ENCODE measurements around the gene RPL14. TPM values are rescaled to one million over a fixed set of nuclear protein-coding genes. Genes with fewer than 3 reads are reported as not detected.

The RPL14 gene
- total RNA-seq, 6 experiments from 2014 or later: 173 to 573 (median 551) TPM

GRCh38 chr3:40464339-40465110, 7.4 kb downstream of the RPL14 start:
- Histone ChIP-seq H3K9me3 (no peaks in the 10 kb centered on the region), H3K36me3 (peaks cover 12 to 51% (median 32%) of the 10 kb centered on the region in 4 donors), H3K4me3 (no peak overlapping the region), H3K27me3 (no peaks in the 10 kb centered on the region), H3K27ac (no peak overlapping the region), H3K4me1 (peaks cover 0 to 3% (median 0%) of the 10 kb centered on the region in 4 donors)
- DNase-seq: no peak
- TF ChIP-seq CTCF (IDR thresholded peaks at IDR 0.05) (no peak), POLR2A (IDR thresholded peaks at IDR 0.05) (no peak)
- no peak for ATAC-seq
- intact Hi-C loops (cut with DNase I): no loop called here
- 72% methylated on average over 8 of the region's 9 CpGs for WGBS (ENCODE audit: insufficient coverage, low coverage, low lambda C conversion rate, missing lambda C conversion rate)

GRCh38 chr3:40465111-40465407, 7.9 kb downstream of the RPL14 start:
- Histone ChIP-seq H3K9me3 (no peaks in the 10 kb centered on the region), H3K4me1 (peaks cover 0 to 3% (median 0%) of the 10 kb centered on the region in 4 donors), H3K27me3 (no peaks in the 10 kb centered on the region), H3K4me3 (no peak overlapping the region), H3K27ac (no peak overlapping the region), H3K36me3 (peaks cover 12 to 46% (median 32%) of the 10 kb centered on the region in 4 donors)
- ATAC-seq (no peak), DNase-seq (no peak)
- WGBS (ENCODE audit: insufficient coverage, low coverage, low lambda C conversion rate, missing lambda C conversion rate): 77% methylated on average over 4 of the region's 4 CpGs
- no peak for TF ChIP-seq CTCF (IDR thresholded peaks at IDR 0.05)
- no peak for TF ChIP-seq POLR2A (IDR thresholded peaks at IDR 0.05)
- intact Hi-C loops (cut with DNase I): no loop called here

GRCh38 chr3:40465456-40465855, 8.3 kb downstream of the RPL14 start:
- peaks cover 0 to 3% (median 0%) of the 10 kb centered on the region in 4 donors for H3K4me1 ChIP-seq
- TF ChIP-seq CTCF (IDR thresholded peaks at IDR 0.05) (no peak), POLR2A (IDR thresholded peaks at IDR 0.05) (no peak)
- no peaks in the 10 kb centered on the region for H3K27me3 ChIP-seq
- ATAC-seq (no peak), DNase-seq (no peak)
- no peak overlapping the region for H3K27ac ChIP-seq
- no peak overlapping the region for H3K4me3 ChIP-seq
- intact Hi-C loops (cut with DNase I): no loop called here
- WGBS (ENCODE audit: insufficient coverage, low coverage, low lambda C conversion rate, missing lambda C conversion rate): 72% methylated on average over 2 of the region's 2 CpGs
- no peaks in the 10 kb centered on the region for H3K9me3 ChIP-seq
- peaks cover 12 to 42% (median 31%) of the 10 kb centered on the region in 4 donors for H3K36me3 ChIP-seq

- Histone ChIP-seq H3K27ac (peak overlapping the region in 2 of 3 donors; percentile 9 to 27), H3K36me3 (peaks cover 4 to 17% (median 12%) of the 10 kb centered on the region in 4 donors), H3K27me3 (no peaks in the 10 kb centered on the region), H3K4me1 (peaks cover 0 to 3% (median 0%) of the 10 kb centered on the region in 4 donors), H3K9me3 (no peaks in the 10 kb centered on the region), H3K4me3 (no peak overlapping the region)
- TF ChIP-seq POLR2A (IDR thresholded peaks at IDR 0.05) (no peak), CTCF (IDR thresholded peaks at IDR 0.05) (no peak)
- DNase-seq (no peak), ATAC-seq (peak; percentile 95 to 98 (median 96))
- WGBS (ENCODE audit: insufficient coverage, low coverage, low lambda C conversion rate, missing lambda C conversion rate): 36% methylated on average over 4 of the region's 4 CpGs
- intact Hi-C loops (cut with DNase I): no loop called here
These were observed 10.9 kb downstream of the RPL14 start for GRCh38 chr3:40468018-40468417.

Measured in right lobe of liver (tissue), 6 donors.